ENCODE results near the gene RPRD2. TPM values are rescaled to one million over a fixed set of nuclear protein-coding genes. Genes with fewer than 3 reads are reported as not detected.

RPRD2 gene
- polyA plus RNA-seq, 1 donor from 2014 or later, result 8.6 TPM

- Histone ChIP-seq H4K20me1 (ENCODE audit: insufficient read depth) (no peaks in the 10 kb centered on the region), H3K4me3 (ENCODE audit: low read length) (no peak overlapping the region), H3K36me3 (ENCODE audit: insufficient read depth, low read length) (no peaks in the 10 kb centered on the region), H3K4me2 (ENCODE audit: low read length) (no peak overlapping the region), H3K9me2 (ENCODE audit: insufficient read depth, low read length) (no peaks in the 10 kb centered on the region), H3F3A (ENCODE audit: insufficient read depth, low read length, poor library complexity, severe bottlenecking) (no peaks in the 10 kb centered on the region), H3K9me3 (ENCODE audit: low read length) (no peaks in the 10 kb centered on the region), H3K27me3 (ENCODE audit: insufficient read depth, low read depth, low read length) (no peaks in the 10 kb centered on the region), H3K9ac (ENCODE audit: low read length) (no peak overlapping the region), H2AFZ (ENCODE audit: low read depth, low read length) (no peak overlapping the region), H3K27ac (ENCODE audit: low read length) (no peak overlapping the region), H3K79me2 (replicated peaks; ENCODE audit: insufficient read depth, low read length) (no peaks in the 10 kb centered on the region)
- TF ChIP-seq, protein P1, sequence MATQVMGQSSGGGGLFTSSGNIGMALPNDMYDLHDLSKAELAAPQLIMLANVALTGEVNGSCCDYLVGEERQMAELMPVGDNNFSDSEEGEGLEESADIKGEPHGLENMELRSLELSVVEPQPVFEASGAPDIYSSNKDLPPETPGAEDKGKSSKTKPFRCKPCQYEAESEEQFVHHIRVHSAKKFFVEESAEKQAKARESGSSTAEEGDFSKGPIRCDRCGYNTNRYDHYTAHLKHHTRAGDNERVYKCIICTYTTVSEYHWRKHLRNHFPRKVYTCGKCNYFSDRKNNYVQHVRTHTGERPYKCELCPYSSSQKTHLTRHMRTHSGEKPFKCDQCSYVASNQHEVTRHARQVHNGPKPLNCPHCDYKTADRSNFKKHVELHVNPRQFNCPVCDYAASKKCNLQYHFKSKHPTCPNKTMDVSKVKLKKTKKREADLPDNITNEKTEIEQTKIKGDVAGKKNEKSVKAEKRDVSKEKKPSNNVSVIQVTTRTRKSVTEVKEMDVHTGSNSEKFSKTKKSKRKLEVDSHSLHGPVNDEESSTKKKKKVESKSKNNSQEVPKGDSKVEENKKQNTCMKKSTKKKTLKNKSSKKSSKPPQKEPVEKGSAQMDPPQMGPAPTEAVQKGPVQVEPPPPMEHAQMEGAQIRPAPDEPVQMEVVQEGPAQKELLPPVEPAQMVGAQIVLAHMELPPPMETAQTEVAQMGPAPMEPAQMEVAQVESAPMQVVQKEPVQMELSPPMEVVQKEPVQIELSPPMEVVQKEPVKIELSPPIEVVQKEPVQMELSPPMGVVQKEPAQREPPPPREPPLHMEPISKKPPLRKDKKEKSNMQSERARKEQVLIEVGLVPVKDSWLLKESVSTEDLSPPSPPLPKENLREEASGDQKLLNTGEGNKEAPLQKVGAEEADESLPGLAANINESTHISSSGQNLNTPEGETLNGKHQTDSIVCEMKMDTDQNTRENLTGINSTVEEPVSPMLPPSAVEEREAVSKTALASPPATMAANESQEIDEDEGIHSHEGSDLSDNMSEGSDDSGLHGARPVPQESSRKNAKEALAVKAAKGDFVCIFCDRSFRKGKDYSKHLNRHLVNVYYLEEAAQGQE (IDR thresholded peaks at IDR 0.05; ENCODE audit: borderline replicate concordance), result no peak
- TF ChIP-seq RAD21 (conservative IDR thresholded peaks at IDR 0.05) (no peak), SMC3 (conservative IDR thresholded peaks at IDR 0.05; ENCODE audit: poor library complexity) (no peak), MXI1 (conservative IDR thresholded peaks at IDR 0.05; ENCODE audit: poor library complexity, severe bottlenecking) (no peak), TAF1 (IDR thresholded peaks at IDR 0.05; ENCODE audit: low read depth) (no peak), EZH2 (IDR thresholded peaks at IDR 0.05; ENCODE audit: borderline replicate concordance, insufficient read depth, low read length, poor library complexity, severe bottlenecking) (no peak), EP300 (conservative IDR thresholded peaks at IDR 0.05; ENCODE audit: poor library complexity, severe bottlenecking) (no peak), POLR2AphosphoS5 (IDR thresholded peaks at IDR 0.05) (no peak)
- TF ChIP-seq, protein P2, sequence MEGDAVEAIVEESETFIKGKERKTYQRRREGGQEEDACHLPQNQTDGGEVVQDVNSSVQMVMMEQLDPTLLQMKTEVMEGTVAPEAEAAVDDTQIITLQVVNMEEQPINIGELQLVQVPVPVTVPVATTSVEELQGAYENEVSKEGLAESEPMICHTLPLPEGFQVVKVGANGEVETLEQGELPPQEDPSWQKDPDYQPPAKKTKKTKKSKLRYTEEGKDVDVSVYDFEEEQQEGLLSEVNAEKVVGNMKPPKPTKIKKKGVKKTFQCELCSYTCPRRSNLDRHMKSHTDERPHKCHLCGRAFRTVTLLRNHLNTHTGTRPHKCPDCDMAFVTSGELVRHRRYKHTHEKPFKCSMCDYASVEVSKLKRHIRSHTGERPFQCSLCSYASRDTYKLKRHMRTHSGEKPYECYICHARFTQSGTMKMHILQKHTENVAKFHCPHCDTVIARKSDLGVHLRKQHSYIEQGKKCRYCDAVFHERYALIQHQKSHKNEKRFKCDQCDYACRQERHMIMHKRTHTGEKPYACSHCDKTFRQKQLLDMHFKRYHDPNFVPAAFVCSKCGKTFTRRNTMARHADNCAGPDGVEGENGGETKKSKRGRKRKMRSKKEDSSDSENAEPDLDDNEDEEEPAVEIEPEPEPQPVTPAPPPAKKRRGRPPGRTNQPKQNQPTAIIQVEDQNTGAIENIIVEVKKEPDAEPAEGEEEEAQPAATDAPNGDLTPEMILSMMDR (IDR thresholded peaks at IDR 0.05; ENCODE audit: poor library complexity, severe bottlenecking), result no peak
These were observed 141.5 kb downstream of the RPRD2 start for GRCh38 chr1:150505431-150505830.

DNA sequence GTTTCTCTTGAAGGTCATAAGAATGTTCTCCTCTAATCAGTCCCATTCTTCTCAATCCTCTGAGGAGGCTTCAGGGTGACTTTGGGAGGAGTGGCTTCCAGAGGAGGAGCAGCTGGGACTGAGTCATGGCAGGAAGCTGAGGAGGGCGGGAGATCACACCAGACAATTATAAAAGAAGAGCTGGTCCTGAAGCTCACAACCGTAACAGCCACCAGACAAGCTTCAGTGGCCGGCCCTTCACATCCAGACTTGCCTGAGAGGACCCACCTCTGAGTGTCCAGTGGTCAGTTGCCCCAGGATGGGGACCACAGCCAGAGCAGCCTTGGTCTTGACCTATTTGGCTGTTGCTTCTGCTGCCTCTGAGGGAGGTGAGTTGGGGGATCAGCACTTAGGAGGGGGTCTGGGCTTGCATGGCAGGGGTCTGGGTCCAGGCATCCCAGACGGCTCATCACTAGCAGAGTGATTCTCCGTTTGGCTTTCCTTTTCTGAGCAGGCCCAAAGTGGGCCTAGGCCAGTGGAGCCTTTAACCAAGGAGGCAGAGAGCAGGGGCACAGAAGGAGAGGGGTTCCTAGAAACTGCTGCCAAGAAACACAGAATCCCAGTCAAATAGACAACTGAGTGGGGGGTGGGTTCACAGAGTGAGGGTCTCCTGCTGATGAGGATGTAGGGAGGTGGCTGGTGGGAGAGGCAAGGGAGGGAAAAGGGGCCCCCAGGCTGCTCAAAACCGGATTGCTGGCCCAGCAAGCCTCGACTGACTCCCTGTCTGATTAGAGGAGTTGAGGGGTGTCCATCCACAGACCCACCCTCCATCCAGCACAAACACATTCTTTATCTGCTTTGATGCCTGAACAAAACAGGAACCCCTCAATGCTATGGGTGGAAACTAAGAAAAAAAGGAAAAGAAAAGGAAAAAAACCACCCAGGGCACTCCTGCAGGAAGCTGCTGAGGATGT, 144.2 kb downstream of the RPRD2 start, which contains the start of gene ECM1:
Gene ECM1, plus strand, starts transcription at position 198 of the 953 bp plus-strand sequence. Its CDS starts 101 bp downstream, at position 299.
- Histone ChIP-seq H3K9ac (ENCODE audit: low read length) (no peak within 1 kb of the TSS), H3K9me3 (ENCODE audit: low read length) (no peaks in the 10 kb centered on the region), H3F3A (ENCODE audit: insufficient read depth, low read length, poor library complexity, severe bottlenecking) (no peaks in the 10 kb centered on the region), H2AFZ (ENCODE audit: low read depth, low read length) (no peak within 1 kb of the TSS), H3K79me2 (replicated peaks; ENCODE audit: insufficient read depth, low read length) (no peaks in the 10 kb centered on the region), H3K27me3 (ENCODE audit: insufficient read depth, low read depth, low read length) (no peaks in the 10 kb centered on the region), H3K27ac (ENCODE audit: low read length) (no peak within 1 kb of the TSS), H3K4me2 (ENCODE audit: low read length) (no peak within 1 kb of the TSS), H3K36me3 (ENCODE audit: insufficient read depth, low read length) (no peaks in the 10 kb centered on the region), H4K20me1 (ENCODE audit: insufficient read depth) (no peaks in the 10 kb centered on the region), H3K4me3 (ENCODE audit: low read length) (no peak within 1 kb of the TSS), H3K9me2 (ENCODE audit: insufficient read depth, low read length) (no peaks in the 10 kb centered on the region)
- TF ChIP-seq, protein P1 (IDR thresholded peaks at IDR 0.05; ENCODE audit: borderline replicate concordance), result no peak
- TF ChIP-seq MXI1 (conservative IDR thresholded peaks at IDR 0.05; ENCODE audit: poor library complexity, severe bottlenecking) (no peak), TAF1 (IDR thresholded peaks at IDR 0.05; ENCODE audit: low read depth) (no peak), EP300 (conservative IDR thresholded peaks at IDR 0.05; ENCODE audit: poor library complexity, severe bottlenecking) (no peak), SMC3 (conservative IDR thresholded peaks at IDR 0.05; ENCODE audit: poor library complexity) (no peak), POLR2AphosphoS5 (IDR thresholded peaks at IDR 0.05) (no peak), RAD21 (conservative IDR thresholded peaks at IDR 0.05) (no peak), EZH2 (IDR thresholded peaks at IDR 0.05; ENCODE audit: borderline replicate concordance, insufficient read depth, low read length, poor library complexity, severe bottlenecking) (no peak)
- TF ChIP-seq, protein P2 (IDR thresholded peaks at IDR 0.05; ENCODE audit: poor library complexity, severe bottlenecking), result no peak
